GM19372 (cell line): ENCODE measurements around the gene EHD2.
"Not testable (repeated sequence)": the region's sequence is repeated elsewhere in the genome, so short reads cannot be mapped to it uniquely, and the experiment has no call there.

Experiments
- ATAC-seq: cut with Tn5 transposase; IDR thresholded peaks from one replicate; pipeline ENCODE4 v1.9.1; 2021; ENCODE audit warnings: mild to moderate bottlenecking, low read depth, moderate library complexity; ENCODE audit not compliant: unreplicated experiment

The EHD2 gene

GRCh38 chr19:47765523-47766358 lies 52.5 kb downstream of the EHD2 start:
- ATAC-seq = no peak

GRCh38 chr19:47766359-47766620 lies 53.1 kb downstream of the EHD2 start:
- no peak for ATAC-seq

- no peak for ATAC-seq
Measured at GRCh38 chr19:47766670-47767069, 53.4 kb downstream of the EHD2 start.

GRCh38 chr19:47767349-47767748 lies 54.1 kb downstream of the EHD2 start:
- ATAC-seq = no peak

GRCh38 chr19:47768604-47769003 lies 55.4 kb downstream of the EHD2 start:
- no peak for ATAC-seq

GRCh38 chr19:47769534-47769933 lies 56.3 kb downstream of the EHD2 start:
- no peak for ATAC-seq

- not testable (repeated sequence) for ATAC-seq
Measured at GRCh38 chr19:47771291-47771690, 58.1 kb downstream of the EHD2 start.

GRCh38 chr19:47776568-47776967 lies 63.3 kb downstream of the EHD2 start:
- ATAC-seq = no peak

GRCh38 chr19:47777245-47778048 lies 64.2 kb downstream of the EHD2 start:
- ATAC-seq = not testable (repeated sequence)

GRCh38 chr19:47778049-47778953 lies 65.1 kb downstream of the EHD2 start, which contains the start of gene SELENOW:
TSS of gene SELENOW (plus strand) at chr19:47778703. CDS start at chr19:47778786, 83 bp downstream.
- peak; percentile 80 for ATAC-seq

- peak; percentile 2 for ATAC-seq
Measured at GRCh38 chr19:47778954-47779351, 65.7 kb downstream of the EHD2 start.

GRCh38 chr19:47779524-47780214 lies 66.4 kb downstream of the EHD2 start:
- no peak for ATAC-seq

- ATAC-seq = no peak
Measured at GRCh38 chr19:47780215-47780551, 67.0 kb downstream of the EHD2 start.

GRCh38 chr19:47781590-47782262 lies 68.5 kb downstream of the EHD2 start:
- no peak for ATAC-seq

- no peak for ATAC-seq
Measured at GRCh38 chr19:47786566-47786965, 73.3 kb downstream of the EHD2 start.

GRCh38 chr19:47787307-47787706 lies 74.1 kb downstream of the EHD2 start:
- ATAC-seq = not testable (repeated sequence)

GRCh38 chr19:47789811-47790210 lies 76.6 kb downstream of the EHD2 start:
- not testable (repeated sequence) for ATAC-seq

- ATAC-seq = no peak
Measured at GRCh38 chr19:47790398-47790814, 77.2 kb downstream of the EHD2 start.

GRCh38 chr19:47792616-47793015 lies 79.4 kb downstream of the EHD2 start:
- ATAC-seq = no peak
